ENCODE results near the gene SLC25A42. TPM values are rescaled to one million over a fixed set of nuclear protein-coding genes. Genes with fewer than 3 reads are reported as not detected.

Gene SLC25A42
- total RNA-seq, 1 donor from 2014 or later: 6.6 TPM

DNA sequence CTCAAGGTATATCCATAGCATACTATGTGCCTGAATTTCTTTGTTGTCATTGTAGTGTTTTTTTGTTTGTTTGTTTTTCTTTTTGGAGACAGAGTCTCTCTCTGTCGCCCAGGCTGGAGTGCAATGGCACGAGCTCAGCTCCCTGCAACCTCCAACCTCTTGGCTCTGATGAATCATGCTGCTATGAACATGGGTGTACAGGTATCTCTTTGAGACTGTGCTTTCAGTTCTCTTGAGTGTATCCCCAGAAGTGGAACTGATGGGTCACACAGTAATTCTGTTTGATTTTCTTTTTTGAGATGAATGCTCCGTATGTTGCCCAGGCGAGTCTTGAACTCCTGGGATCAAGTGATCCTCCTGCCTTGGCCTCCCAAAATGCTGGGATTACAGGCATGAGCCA, 13.7 kb upstream of the SLC25A42 start:
- DNase-seq (ENCODE audit: extremely low spot score in 2 of 2): no peak
- no peaks in the 10 kb centered on the region for H3K9me3 ChIP-seq
- no peak overlapping the region for H3K27ac ChIP-seq
- TF ChIP-seq POLR2AphosphoS5 (IDR thresholded peaks at IDR 0.05; ENCODE audit: insufficient read depth in 1 of 2, low read depth in 1 of 2) (no peak), POLR2A (IDR thresholded peaks at IDR 0.05) (no peak)
- TF ChIP-seq, protein P1, sequence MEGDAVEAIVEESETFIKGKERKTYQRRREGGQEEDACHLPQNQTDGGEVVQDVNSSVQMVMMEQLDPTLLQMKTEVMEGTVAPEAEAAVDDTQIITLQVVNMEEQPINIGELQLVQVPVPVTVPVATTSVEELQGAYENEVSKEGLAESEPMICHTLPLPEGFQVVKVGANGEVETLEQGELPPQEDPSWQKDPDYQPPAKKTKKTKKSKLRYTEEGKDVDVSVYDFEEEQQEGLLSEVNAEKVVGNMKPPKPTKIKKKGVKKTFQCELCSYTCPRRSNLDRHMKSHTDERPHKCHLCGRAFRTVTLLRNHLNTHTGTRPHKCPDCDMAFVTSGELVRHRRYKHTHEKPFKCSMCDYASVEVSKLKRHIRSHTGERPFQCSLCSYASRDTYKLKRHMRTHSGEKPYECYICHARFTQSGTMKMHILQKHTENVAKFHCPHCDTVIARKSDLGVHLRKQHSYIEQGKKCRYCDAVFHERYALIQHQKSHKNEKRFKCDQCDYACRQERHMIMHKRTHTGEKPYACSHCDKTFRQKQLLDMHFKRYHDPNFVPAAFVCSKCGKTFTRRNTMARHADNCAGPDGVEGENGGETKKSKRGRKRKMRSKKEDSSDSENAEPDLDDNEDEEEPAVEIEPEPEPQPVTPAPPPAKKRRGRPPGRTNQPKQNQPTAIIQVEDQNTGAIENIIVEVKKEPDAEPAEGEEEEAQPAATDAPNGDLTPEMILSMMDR (IDR thresholded peaks at IDR 0.05): no peak
- no peaks in the 10 kb centered on the region for H3K27me3 ChIP-seq
- intact Hi-C loops (cut with DNase I): no loop called here
- H3K4me3 ChIP-seq: no peak overlapping the region
- peaks cover 0 to 44% of the 10 kb centered on the region in 2 donors for H3K36me3 ChIP-seq
- H3K4me1 ChIP-seq: no peaks in the 10 kb centered on the region

GRCh38 chr19:19050731-19051130, 13.1 kb upstream of the SLC25A42 start:
- Histone ChIP-seq H3K4me3 (no peak overlapping the region), H3K4me1 (no peaks in the 10 kb centered on the region), H3K36me3 (peaks cover 0 to 50% of the 10 kb centered on the region in 2 donors), H3K27me3 (no peaks in the 10 kb centered on the region), H3K27ac (no peak overlapping the region), H3K9me3 (no peaks in the 10 kb centered on the region)
- DNase-seq (ENCODE audit: extremely low spot score in 2 of 2): no peak
- TF ChIP-seq, protein P1 (IDR thresholded peaks at IDR 0.05): no peak
- TF ChIP-seq POLR2AphosphoS5 (IDR thresholded peaks at IDR 0.05; ENCODE audit: insufficient read depth in 1 of 2, low read depth in 1 of 2): no peak
- TF ChIP-seq POLR2A (IDR thresholded peaks at IDR 0.05): no peak
- intact Hi-C loops (cut with DNase I): no loop called here

- Histone ChIP-seq H3K27ac (no peak overlapping the region), H3K36me3 (peaks cover 0 to 46% of the 10 kb centered on the region in 2 donors), H3K4me3 (no peak overlapping the region), H3K27me3 (no peaks in the 10 kb centered on the region), H3K9me3 (no peaks in the 10 kb centered on the region), H3K4me1 (no peaks in the 10 kb centered on the region)
- DNase-seq (ENCODE audit: extremely low spot score in 2 of 2): no peak
- TF ChIP-seq POLR2AphosphoS5 (IDR thresholded peaks at IDR 0.05; ENCODE audit: insufficient read depth in 1 of 2, low read depth in 1 of 2): no peak
- TF ChIP-seq, protein P1 (IDR thresholded peaks at IDR 0.05): no peak
- TF ChIP-seq POLR2A (IDR thresholded peaks at IDR 0.05): no peak
- intact Hi-C loops (cut with DNase I): no loop called here
Measured at GRCh38 chr19:19051478-19052213, 12.1 kb upstream of the SLC25A42 start.

GRCh38 chr19:19052921-19053320, 10.9 kb upstream of the SLC25A42 start:
- peaks cover 0 to 54% of the 10 kb centered on the region in 2 donors for H3K36me3 ChIP-seq
- H3K4me1 ChIP-seq: no peaks in the 10 kb centered on the region
- intact Hi-C loops (cut with DNase I): no loop called here
- DNase-seq (ENCODE audit: extremely low spot score in 2 of 2): no peak
- no peak overlapping the region for H3K27ac ChIP-seq
- TF ChIP-seq POLR2A (IDR thresholded peaks at IDR 0.05): no peak
- TF ChIP-seq, protein P1 (IDR thresholded peaks at IDR 0.05): no peak
- no peak for TF ChIP-seq POLR2AphosphoS5 (IDR thresholded peaks at IDR 0.05; ENCODE audit: insufficient read depth in 1 of 2, low read depth in 1 of 2)
- no peaks in the 10 kb centered on the region for H3K27me3 ChIP-seq
- no peak overlapping the region for H3K4me3 ChIP-seq
- H3K9me3 ChIP-seq: no peaks in the 10 kb centered on the region
